Measurements from ENCODE around the gene UGT1A8. TPM values are rescaled to one million over a fixed set of nuclear protein-coding genes. Genes with fewer than 3 reads are reported as not detected.
"Not testable (repeated sequence)": the region's sequence is repeated elsewhere in the genome, so short reads cannot be mapped to it uniquely, and the experiment has no call there.

UGT1A8 gene
- not detected for total RNA-seq
- not detected for polyA plus RNA-seq
- long read RNA-seq, donor 1 = 0 reads
- long read RNA-seq, donor 2 = 0 reads

DNA sequence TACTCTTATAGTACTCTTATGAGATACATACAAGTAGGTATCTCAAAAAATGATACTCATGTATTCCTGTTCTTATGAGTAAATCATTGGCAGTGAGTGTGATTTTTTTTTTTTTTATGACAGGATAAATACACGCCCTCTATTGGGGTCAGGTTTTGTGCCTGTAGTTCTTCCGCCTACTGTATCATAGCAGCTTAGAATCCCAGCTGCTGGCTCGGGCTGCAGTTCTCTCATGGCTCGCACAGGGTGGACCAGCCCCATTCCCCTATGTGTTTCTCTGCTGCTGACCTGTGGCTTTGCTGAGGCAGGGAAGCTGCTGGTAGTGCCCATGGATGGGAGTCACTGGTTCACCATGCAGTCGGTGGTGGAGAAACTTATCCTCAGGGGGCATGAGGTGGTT is at the start of gene UGT1A8:
UGT1A8 (plus strand) TSS at position 158 of the 400 bp plus-strand sequence; CDS start at position 233, 75 bp downstream.
- intact Hi-C loops (cut with DNase I; ENCODE audit: low total_unique reads); H3K4me3 ChIP-seq; H3K4me1 ChIP-seq; H3K27ac ChIP-seq; H3K27me3 ChIP-seq (replicated peaks in 1 of 7); DNase-seq; H3K36me3 ChIP-seq: not testable (repeated sequence)
- WGBS, 5 donors = 82 to 93% (median 91%) methylated on average over 5 of the region's 5 CpGs
- peaks cover 0 to 17% (median 3%) of the 10 kb centered on the region in 8 donors for H3K9me3 ChIP-seq

DNA sequence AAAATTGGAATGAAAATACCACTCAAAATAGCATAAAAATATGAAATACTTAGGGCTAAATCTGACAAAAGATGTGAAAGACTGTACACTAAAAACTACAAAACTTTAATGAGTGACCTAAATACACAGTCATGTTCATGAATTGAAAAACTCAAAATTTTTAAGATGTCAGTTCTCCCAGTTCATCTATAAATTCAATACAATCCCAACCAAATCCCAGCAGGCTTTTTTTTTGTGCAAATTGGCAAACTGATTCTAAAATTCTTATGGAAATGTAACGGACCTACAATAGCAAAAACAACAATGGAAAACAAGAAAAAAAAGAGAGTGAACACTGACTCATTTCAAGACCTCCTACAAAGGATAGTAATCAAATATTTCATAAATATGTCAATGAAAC is 46.4 kb upstream of the UGT1A8 start:
- TF ChIP-seq, protein P1, sequence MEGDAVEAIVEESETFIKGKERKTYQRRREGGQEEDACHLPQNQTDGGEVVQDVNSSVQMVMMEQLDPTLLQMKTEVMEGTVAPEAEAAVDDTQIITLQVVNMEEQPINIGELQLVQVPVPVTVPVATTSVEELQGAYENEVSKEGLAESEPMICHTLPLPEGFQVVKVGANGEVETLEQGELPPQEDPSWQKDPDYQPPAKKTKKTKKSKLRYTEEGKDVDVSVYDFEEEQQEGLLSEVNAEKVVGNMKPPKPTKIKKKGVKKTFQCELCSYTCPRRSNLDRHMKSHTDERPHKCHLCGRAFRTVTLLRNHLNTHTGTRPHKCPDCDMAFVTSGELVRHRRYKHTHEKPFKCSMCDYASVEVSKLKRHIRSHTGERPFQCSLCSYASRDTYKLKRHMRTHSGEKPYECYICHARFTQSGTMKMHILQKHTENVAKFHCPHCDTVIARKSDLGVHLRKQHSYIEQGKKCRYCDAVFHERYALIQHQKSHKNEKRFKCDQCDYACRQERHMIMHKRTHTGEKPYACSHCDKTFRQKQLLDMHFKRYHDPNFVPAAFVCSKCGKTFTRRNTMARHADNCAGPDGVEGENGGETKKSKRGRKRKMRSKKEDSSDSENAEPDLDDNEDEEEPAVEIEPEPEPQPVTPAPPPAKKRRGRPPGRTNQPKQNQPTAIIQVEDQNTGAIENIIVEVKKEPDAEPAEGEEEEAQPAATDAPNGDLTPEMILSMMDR (IDR thresholded peaks at IDR 0.05 in 8 of 11, conservative IDR thresholded peaks at IDR 0.05 in 3 of 11) = no peak
- no peak for TF ChIP-seq POLR2A (IDR thresholded peaks at IDR 0.05)
- TF ChIP-seq POLR2AphosphoS5 (IDR thresholded peaks at IDR 0.05) = no peak

DNA sequence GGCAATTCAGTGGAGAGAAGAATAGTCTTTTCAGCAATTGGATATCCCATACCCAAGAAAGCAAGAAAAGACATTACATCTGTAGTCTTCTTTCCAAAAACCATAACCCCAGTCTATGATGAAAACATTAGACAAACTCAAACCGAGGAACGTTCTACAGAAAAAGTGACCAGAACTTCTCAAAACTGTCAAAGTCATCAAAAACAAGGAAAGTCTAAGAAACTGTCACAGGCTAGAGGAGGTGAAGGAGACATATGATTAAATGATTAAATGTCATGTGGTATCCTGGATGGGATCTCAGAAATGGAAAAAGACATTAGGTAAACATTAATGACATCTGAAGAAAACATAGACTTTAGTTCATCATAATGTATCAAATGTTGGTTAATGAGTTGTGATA is 46.0 kb upstream of the UGT1A8 start:
- no peaks in the 10 kb centered on the region for H3K9me3 ChIP-seq
- TF ChIP-seq, protein P1 (IDR thresholded peaks at IDR 0.05 in 8 of 11, conservative IDR thresholded peaks at IDR 0.05 in 3 of 11) = no peak
- TF ChIP-seq POLR2AphosphoS5 (IDR thresholded peaks at IDR 0.05) (no peak), POLR2A (IDR thresholded peaks at IDR 0.05) (no peak)
- H3K27me3 ChIP-seq (replicated peaks in 1 of 7) = no peaks in the 10 kb centered on the region
- intact Hi-C loops (cut with DNase I; ENCODE audit: low total_unique reads) = no loop called here
- H3K4me3 ChIP-seq = no peak overlapping the region
- WGBS, 5 donors = 68 to 87% (median 86%) methylated on average over 2 of the region's 2 CpGs
- H3K4me1 ChIP-seq = no peaks in the 10 kb centered on the region
- no peak overlapping the region for H3K27ac ChIP-seq
- DNase-seq = no peak
- no peaks in the 10 kb centered on the region for H3K36me3 ChIP-seq

More for the DNA sequence above, 46.4 kb upstream of the UGT1A8 start:
- Histone ChIP-seq H3K27ac (no peak overlapping the region), H3K36me3 (no peaks in the 10 kb centered on the region), H3K9me3 (no peaks in the 10 kb centered on the region), H3K4me3 (no peak overlapping the region), H3K27me3 (replicated peaks in 1 of 7) (no peaks in the 10 kb centered on the region), H3K4me1 (peaks cover 0 to under 1% (median 0%) of the 10 kb centered on the region in 6 donors)
- intact Hi-C loops (cut with DNase I; ENCODE audit: low total_unique reads) = no loop called here
- 64 to 78% (median 71%) methylated on average over 1 of the region's 1 CpG for WGBS, 5 donors
- DNase-seq = no peak

DNA sequence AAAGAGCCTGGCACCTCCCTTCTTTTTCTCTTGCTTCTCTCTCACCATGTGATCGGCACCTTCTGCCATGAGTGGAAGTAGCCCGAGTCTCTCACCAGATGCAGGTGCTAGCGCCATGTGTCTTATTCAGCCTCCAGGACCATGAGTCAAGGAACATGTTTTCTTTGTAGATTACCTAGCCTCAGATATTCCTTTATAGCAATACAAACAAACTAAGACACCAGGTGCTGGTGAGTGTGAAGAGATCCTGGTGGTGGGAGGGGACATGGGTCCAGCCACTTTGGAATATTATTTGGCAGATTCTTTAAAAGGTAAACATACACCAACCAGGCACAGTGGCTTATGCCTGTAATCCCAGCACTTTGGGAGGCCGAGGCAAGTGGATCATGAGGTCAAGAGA is 45.0 kb upstream of the UGT1A8 start:
- Histone ChIP-seq H3K9me3 (no peaks in the 10 kb centered on the region), H3K27ac (no peak overlapping the region), H3K27me3 (replicated peaks in 1 of 7) (no peaks in the 10 kb centered on the region), H3K4me1 (no peaks in the 10 kb centered on the region), H3K36me3 (no peaks in the 10 kb centered on the region), H3K4me3 (no peak overlapping the region)
- intact Hi-C loops (cut with DNase I; ENCODE audit: low total_unique reads) = no loop called here
- DNase-seq = no peak
- whole genome bisulfite sequencing, 5 donors = 84 to 99% (median 88%) methylated on average over 4 of the region's 4 CpGs
- TF ChIP-seq, protein P1 (IDR thresholded peaks at IDR 0.05 in 8 of 11, conservative IDR thresholded peaks at IDR 0.05 in 3 of 11) = no peak
- TF ChIP-seq POLR2A (IDR thresholded peaks at IDR 0.05) (no peak), POLR2AphosphoS5 (IDR thresholded peaks at IDR 0.05) (no peak)

DNA sequence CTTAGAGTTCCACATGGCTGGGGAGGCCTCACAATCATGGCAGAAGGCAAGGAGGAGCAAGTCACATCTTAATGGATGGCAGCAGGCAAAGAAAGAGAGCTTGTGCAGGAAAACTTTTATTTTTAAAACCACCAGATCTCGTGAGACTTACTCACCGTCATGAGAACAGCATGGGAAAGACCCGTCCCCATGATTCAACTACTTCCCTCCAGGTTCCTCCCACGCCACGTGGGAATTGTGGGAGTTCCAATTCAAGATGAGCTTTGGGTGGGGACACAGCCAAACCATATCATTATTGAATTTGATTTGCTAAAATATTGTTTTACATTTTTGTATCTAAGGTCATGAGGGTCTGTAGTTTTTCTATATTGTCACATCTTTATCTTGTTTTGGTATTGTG is 40.1 kb upstream of the UGT1A8 start:
- H3K27ac ChIP-seq; intact Hi-C loops (cut with DNase I; ENCODE audit: low total_unique reads); H3K9me3 ChIP-seq; H3K36me3 ChIP-seq; DNase-seq; H3K4me1 ChIP-seq; H3K4me3 ChIP-seq; H3K27me3 ChIP-seq (replicated peaks in 1 of 7): not testable (repeated sequence)
- 49 to 64% (median 59%) methylated on average over 5 of the region's 5 CpGs for WGBS, 5 donors

DNA sequence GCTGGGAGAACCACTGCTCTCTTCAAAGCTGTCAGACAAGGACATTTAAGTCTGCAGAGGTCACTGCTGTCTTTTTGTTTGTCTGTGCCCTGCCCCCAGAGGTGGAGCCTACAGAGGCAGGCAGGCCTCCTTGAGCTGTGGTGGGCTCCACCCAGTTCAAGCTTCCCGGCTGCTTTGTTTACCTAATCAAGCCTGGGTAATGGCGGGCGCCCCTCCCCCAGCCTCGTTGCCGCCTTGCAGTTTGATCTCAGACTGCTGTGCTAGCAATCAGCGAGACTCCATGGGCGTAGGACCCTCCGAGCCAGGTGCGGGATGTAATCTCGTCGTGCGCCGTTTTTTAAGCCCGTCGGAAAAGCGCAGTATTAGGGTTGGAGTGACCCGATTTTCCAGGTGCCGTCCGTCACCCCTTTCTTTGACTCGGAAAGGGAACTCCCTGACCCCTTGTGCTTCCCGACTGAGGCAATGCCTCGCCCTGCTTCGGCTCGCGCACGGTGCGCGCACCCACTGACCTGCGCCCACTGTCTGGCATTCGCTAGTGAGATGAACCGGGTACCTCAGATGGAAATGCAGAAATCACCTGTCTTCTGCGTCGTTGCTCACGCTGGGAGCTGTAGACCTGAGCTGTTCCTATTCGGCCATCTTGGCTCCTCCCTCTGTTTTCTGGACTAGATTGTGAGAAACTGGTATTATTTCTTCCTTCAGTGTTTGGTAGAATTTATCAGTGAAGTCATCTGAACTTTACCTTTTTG is 34.0 kb upstream of the UGT1A8 start:
- H3K27ac ChIP-seq; H3K9me3 ChIP-seq; H3K36me3 ChIP-seq; intact Hi-C loops (cut with DNase I; ENCODE audit: low total_unique reads); H3K4me1 ChIP-seq; H3K4me3 ChIP-seq; H3K27me3 ChIP-seq (replicated peaks in 1 of 7); DNase-seq: not testable (repeated sequence)
- 83 to 92% (median 87%) methylated on average over 29 to 35 of the region's 35 CpGs for WGBS, 5 donors

All from spleen (tissue), 13 donors.